ENCODE results near the gene ZNF304.
"Not testable (repeated sequence)": the region's sequence is repeated elsewhere in the genome, so short reads cannot be mapped to it uniquely, and the experiment has no call there.

Gene ZNF304

DNA sequence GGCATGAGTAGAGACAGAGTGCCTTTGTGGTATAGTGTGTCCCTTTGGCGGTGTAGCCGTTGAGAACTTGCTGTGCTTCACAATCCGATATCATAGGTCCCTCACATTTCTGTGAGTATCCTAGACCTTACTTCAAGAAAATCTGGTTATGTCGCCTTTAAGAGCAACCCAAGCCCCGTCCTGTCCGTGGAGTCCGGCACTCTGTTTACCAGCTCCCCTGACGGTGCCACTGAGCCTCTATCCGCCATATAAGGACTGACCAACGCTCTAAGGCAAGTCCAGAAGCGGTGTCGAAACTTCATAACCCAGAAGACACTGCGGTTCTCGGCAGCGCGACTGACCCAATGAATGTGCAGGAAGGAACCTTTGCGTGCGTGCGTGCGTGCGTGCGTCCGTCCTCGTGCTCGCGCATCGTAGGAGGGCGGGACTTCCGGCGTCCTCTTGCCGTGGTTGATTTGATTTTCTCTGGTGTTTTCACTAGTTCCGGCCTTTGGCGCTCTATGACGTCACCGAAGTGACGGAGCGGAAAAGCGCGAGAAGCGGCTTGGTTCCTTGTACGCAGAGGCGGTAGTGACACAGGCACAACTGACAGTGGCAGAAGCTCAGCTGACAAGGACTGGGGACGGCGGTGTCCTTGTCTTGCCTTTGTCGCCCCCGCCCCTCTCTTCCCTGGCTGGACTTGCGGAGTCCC, 12.1 kb downstream of the ZNF304 start, which contains the start of the genes TRAPPC2B and ZNF547:
TRAPPC2B (plus strand) TSS at position 555 of the 691 bp plus-strand sequence. CDS start 1,283 bp downstream, outside the sequence.
ZNF547 (plus strand) TSS at position 555 of the 691 bp plus-strand sequence. CDS start 5,005 bp downstream, outside the sequence.
- peak; percentile 98 for DNase-seq

DNA sequence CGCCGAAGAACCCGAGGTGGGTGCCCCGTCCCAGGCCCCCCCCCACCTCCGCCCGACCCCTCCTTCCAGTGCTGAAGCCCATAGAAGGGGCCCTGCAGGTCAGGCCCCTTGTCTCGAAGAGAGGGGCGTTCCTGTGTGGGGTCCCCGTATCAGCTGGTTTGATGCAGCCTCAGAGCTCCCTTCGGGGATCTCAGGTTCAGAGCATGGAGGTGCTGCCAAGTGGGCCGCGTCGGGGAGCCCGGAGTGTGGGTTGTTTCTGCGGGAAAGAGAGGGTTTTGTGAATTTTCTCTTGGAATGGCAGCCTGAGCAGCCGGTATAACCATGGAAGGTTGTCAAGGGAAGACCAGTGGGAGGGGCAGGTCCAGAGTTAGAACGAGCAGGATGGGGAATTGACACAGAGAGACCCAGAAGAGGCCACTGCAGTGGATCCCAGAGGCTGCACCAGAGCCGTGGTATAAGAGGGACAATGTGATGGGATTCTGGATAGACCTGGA, 12.7 kb downstream of the ZNF304 start:
- DNase-seq: no peak

DNA sequence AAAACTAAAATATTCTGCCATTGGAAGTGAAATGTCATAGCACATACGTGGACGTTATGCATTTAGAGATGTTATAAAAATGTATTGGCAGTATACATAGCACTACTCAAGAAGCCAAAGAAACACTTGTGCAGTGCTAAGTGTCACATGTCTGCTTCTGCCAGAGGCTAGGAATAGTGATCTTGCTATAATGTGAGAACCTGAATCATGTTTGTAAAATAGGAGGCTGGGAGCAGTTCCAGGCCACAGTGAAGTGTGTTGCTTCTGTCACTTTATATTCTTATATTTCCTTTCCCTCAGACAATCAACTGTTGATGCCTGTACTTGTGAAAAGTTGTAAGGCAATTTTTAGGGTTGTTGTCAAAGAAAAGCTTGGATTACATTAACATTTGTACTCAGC, 15.7 kb downstream of the ZNF304 start:
- DNase-seq: no peak

DNA sequence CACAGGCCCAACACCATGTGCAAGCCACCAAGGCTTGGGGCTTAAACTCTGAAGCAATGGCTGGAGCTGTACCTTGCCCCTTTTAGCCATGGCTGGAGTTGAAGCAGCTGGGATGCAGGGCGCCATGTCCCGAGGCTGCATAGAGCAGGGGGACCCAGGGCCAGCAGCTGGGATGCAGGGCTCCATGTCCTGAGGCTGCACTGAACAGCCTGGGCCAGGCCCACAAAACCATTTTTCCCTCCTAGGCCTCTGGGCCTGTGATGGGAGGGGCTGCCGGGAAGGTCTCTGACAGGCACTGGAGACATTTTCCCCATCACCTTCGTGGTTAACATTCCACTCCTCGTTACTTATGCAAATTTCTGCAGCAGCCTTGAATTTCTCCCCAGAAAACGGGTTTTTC, 23.1 kb downstream of the ZNF304 start:
- DNase-seq: no peak

DNA sequence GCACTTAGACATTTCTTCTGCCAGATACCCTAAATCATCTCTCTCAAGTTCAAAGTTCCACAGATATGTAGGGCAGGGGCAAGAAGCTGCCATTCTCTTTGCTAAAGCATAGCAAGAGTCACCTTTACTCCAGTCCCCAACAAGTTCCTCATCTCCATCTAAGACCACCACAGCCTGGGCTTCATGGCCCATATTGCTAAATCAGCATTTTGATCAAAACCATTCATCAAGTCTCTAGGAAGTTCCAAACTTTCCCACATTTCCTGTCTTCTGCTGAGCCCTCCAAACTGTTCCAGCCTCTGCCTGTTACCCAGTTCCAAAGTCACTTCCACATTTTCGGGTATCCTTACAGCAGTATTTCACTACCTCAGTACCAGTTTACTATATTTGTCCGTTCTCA, 23.6 kb downstream of the ZNF304 start:
- not testable (repeated sequence) for DNase-seq

DNA sequence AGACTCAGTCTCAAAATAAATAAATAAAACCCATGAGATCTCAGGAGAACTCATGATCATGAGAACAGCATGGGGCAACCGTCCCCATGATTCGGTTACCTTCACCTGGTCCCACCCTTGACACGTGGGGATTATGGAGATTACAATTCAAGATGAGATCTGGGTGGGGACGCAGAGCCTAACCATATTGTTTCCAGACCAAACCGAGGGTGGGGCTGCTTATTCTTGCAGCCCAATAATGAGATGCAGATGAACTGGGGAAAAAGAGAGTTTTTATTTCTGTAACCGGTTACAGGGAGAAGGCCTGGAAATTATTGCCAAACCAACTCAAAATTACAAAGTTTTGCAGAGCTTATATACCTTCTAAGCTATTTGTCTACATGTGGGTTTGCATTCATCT, 25.1 kb downstream of the ZNF304 start:
- DNase-seq: no peak

DNA sequence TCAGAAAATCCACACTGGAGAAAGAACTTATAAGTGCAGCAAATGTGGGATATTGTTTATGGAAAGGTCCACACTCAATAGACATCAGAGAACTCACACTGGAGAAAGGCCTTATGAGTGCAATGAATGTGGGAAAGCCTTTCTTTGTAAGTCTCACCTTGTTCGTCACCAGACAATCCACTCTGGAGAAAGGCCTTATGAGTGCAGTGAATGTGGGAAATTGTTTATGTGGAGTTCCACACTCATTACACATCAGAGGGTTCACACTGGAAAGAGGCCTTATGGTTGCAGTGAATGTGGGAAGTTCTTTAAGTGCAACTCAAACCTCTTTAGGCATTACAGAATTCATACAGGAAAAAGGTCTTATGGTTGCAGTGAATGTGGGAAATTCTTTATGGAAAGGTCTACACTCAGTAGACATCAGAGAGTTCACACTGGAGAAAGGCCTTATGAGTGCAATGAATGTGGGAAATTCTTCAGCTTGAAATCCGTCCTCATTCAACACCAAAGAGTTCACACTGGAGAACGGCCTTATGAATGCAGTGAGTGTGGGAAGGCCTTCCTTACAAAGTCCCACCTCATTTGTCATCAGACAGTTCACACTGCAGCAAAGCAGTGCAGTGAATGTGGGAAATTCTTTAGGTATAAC, 26.6 kb downstream of the ZNF304 start:
- DNase-seq: no peak

DNA sequence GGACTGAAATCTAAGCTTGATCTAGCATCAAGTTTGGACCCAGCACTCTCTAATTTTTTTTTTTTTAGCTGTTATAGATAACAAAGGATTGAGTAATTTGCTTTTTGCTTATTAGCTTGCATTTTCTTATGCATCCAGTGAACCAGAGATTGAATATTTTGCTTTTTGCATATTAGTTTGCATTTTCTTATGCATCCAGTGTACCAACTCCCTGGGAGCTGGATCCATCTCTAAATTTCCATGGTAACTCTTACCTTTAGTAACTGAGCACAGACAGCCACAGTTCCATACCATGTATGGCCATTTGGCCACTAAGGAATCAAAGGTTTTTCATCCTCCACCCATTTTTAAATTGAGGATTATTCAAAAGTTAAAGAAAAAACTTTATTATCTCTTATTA, 29.9 kb downstream of the ZNF304 start:
- DNase-seq: no peak

DNA sequence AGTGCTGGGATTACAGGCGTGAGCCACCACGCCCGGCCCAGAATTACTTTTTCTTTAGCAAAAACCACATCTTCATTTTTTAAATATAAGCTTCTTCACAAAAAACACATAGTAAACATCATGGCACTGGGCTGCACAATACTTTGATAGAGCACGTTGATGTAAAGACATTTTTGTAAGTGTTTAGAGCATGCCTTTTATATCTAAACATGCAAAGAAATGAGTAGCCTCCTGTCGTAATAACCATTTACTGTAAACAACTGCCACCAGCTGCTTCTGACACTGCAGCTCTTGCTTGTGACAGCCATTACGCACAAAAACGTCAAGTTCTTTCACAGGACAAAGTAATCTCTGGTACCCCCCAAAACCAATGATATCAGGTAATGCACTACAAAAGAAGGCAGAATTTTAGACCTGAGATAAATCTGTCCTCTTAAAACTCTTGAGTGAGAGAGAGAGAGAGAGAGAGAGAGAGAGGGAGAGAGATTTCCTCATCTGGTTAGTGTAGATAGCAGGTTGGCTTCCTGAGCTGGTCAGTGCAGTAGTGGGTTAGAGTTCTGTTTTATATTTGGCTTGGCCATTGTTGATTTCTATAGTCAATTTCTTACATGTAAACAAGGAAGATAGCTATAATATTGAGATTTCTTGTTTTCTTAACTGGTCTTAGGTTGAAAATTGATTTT, 31.9 kb downstream of the ZNF304 start:
- DNase-seq: no peak

DNA sequence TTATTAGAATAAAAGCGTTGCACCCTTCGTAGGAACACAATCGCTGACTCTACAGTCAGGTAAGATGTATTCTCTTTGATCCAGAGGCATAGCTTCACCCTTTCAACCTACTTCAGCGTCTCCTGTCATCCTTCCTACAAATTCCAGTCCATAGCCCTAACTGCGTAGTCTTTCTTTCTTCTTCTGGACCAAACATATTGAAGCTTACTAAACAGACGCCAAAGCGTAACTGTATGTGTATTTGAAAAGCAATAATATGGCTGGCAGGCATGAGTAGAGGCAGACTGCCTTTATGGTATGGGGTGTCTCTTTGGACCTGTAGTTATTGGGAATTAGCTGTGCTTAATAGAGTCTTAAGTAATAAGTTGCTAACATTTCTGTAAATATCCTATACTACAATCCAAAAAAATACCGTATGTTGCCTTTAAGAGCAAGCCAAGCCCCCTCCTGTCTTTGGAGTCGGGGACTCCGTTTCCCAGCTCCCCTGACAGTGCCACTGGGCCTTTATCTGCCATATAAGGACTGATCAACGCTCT, 38.2 kb downstream of the ZNF304 start:
- DNase-seq: no peak

DNA sequence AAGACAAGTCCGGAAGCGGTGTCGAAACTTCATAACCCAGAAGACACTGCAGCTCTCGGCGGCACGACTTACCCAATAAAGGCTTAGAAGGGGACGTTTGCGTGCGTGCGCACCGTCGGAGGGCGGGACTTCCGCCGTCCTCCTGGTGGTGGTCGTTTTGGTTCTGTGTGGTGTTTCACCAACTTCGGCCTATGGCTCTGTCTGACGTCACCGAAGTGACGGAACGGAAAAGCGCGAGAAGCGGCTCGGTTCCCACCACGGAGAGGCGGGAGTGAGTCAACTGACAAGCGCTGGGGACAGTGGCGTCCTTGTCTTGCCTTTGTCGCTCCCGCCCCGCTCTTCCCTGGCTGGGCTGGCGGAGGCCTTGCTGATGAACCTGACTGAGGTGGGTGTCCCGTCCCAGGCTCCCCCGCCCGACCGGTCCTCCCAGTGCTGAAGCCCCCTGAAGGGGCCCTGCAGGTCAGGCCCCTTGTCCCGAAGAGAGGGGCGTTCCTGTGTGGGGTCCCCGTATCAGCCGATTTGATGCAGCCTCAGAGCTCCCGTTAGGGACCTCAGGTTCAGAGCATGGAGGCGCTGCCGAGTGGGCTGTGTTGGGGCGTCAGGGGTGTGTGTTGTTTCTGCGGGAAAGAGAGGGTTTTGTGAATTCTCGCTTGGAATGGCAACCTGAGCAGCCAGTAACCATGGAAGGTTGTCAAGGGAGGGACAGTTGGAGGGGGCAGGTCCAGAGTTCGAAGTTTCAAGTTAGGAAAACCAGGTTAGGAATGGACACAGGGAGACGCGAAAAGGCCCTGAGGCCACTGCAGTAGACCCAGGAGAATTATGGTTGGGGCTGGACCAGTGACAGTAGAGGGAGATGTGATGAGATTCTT, 38.9 kb downstream of the ZNF304 start, which contains the start of gene ZNF548:
ZNF548 (plus strand) TSS at position 125 of the 869 bp plus-strand sequence; CDS start at position 371, 246 bp downstream.
- DNase-seq: peak; percentile 95

DNA sequence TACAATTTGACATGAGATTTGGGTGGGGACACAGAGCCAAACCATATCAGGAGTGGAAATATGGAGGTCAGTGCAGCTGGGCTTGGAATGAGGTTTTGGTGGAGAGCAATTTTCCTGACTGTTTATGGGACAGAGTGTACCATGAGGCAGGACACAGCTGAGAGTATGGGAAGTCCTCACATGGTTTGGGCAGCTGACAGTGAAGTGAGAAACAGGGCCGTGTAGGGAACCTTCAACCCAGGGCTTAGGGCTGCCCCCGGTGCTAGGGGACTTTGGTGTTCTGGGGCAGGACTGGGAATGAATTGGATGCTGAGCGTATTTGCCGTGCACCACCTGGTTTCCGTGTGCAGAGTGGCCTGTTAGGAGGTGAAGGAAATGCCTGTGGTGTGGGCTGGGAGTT, 44.6 kb downstream of the ZNF304 start:
- DNase-seq: no peak

DNA sequence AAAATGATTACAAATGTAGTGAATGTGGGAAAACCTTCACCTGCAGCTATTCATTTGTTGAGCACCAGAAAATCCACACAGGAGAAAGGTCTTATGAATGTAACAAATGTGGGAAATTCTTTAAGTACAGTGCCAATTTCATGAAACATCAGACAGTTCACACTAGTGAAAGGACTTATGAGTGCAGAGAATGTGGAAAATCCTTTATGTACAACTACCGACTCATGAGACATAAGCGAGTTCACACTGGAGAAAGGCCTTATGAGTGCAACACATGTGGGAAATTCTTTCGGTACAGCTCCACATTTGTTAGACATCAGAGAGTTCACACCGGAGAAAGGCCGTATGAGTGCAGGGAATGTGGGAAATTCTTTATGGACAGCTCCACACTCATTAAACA, 47.8 kb downstream of the ZNF304 start:
- no peak for DNase-seq

DNA sequence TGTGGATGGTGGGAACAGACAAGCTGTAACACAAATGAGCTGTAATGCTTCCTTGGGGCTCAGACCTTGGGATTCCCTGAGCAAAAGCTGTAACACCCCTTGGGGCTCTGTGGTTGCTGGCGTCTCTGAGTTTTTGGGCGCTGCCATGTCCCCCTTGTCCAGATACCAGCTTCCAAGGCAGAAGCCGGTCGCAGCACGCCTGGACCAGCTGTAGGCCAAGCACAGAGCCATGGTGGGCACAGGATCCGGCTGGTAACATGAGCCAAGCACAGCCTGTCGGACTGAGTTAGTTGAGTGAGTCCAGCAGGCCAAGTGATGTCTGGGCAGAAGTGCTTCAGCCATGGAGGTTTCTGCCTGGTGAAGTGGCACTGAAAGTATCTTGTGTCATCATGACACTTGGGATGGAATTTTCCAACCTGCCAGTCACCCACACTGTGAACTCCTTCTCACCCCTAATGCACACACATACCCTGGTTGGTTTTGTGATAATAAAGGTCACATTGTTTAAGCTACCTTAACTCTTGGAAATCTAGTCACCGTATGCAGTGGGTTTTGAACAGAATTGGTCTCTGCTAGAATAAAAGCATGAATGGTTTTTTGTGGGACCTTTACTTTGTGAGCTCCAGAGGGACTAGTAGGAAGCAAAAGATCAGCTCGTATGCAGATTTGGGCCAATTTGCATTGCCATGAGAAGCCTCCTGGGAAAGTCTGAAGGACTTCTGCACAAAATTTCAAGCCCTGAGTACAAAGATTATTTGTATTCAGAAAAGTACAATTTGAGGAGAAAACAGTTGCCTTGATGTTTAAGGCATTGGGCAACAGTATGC, 52.9 kb downstream of the ZNF304 start:
- DNase-seq: no peak

DNA sequence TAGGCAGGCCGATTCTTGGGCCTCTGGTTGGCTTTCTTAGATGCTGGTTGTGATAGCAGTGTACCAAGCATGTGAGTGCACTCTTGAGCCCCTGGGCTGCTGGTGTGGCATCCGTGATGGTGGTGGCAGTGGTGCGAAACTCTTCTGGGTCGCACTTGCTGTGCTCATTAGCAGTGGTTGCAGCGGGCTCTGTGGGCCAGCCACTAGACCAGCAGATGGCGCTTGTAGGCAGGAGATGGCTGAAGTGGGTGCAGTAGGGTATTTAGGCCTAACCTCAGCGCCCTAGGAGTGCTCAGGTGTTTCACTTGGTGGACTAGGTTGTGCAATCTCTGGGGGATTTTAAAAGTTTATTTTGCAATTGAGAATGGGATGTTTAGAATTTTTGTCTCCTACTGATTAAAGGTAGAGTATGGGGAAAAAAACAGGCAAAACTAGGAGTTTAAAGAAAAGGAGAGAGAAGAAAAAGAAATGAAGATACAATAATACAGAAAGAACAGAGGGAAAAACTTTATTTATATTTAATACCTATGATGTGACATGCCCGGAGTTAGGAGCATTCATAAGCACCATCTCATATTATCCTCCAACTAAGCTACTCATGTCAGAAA, 55.5 kb downstream of the ZNF304 start:
- peak; percentile 72 for DNase-seq
